HL-60/S4 treated with retinoic acid at 250 ng/mL for 4 days and 3 days (cell line): ENCODE data around the gene MYO9B.

Source experiments
- in situ Hi-C: fragments of 300-500 bp; cut with MboI; formaldehyde crosslinking; loops from 2 replicates; pipeline ENCODE4 v1.7.0; 2022; ENCODE audit warnings: low sequenced_read_pairs

The MYO9B gene

DNA sequence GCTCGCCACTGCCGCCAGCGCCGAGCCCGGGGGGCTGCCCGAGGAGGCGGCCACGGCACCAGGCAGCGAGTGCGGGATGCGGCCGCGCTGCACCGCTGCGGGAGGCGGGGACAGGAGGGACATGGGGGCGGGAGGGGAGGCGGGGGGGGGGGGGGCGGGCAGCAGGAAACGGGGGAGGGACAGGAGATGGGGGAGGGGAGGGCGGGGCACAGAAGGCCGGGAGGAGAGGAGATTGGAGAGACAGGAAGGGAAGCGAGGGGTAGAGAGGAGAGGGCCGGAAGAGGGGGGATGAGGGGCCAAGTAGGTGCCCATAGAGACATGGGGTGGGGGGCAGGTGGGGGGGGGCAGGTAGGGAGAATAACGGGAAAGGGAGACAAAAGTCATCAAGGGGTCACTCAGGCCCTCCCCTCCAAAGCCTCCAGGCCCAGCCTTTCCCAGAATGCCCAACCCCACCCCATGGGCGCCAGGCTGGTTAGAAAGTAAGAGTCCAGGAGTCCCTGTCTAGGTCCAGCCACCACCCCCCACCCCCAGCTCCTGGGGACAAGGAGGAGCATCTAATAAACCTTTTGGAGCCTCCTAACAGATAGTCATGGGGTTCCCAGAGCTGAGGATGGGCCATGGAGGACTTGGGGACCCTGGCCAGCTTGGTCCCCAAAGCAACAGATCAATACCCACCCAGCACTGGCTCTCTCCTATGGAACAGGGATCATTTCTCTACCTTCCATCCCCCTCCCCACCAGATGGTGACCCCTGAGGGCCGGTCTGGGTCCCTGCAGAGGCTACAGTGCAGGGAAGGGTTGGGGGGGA, 160.6 kb downstream of the MYO9B start:
- in situ Hi-C loops: no loop called here

- in situ Hi-C loops: no loop called here
Observed at GRCh38 chr19:17236811-17237543, 161.4 kb downstream of the MYO9B start.

GRCh38 chr19:17237747-17238706, 162.4 kb downstream of the MYO9B start:
- in situ Hi-C loops: no loop called here

- in situ Hi-C loops: no loop called here
Observed at GRCh38 chr19:17240062-17240752, 164.6 kb downstream of the MYO9B start.

DNA sequence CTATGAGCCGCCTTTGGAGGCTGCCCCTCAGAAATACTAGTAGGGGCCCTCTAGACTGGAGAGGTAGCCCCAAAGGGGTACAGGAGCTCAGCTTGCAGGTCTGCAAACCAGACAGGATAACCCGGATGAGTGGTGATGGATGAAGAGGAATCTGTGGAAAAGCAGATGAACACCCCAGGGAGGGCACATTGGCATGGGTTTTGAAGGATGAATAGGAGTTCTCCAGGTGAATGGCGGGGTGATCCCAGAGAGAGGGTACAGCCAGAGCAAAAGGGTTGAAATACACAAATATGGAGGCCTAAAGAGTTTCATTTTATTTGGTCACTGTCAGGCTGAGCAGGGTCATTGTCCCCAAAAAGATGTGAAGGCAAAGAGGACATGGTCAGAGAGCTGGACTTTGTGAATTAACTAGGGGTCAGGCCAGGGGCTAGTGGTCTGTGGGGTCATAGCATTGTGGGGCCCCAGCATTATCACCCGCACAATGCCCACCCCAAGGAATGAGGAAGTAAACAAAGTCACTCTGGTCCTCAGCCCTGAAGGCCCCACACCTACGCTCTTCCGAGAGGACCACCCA, 165.3 kb downstream of the MYO9B start:
- in situ Hi-C loops: no loop called here

DNA sequence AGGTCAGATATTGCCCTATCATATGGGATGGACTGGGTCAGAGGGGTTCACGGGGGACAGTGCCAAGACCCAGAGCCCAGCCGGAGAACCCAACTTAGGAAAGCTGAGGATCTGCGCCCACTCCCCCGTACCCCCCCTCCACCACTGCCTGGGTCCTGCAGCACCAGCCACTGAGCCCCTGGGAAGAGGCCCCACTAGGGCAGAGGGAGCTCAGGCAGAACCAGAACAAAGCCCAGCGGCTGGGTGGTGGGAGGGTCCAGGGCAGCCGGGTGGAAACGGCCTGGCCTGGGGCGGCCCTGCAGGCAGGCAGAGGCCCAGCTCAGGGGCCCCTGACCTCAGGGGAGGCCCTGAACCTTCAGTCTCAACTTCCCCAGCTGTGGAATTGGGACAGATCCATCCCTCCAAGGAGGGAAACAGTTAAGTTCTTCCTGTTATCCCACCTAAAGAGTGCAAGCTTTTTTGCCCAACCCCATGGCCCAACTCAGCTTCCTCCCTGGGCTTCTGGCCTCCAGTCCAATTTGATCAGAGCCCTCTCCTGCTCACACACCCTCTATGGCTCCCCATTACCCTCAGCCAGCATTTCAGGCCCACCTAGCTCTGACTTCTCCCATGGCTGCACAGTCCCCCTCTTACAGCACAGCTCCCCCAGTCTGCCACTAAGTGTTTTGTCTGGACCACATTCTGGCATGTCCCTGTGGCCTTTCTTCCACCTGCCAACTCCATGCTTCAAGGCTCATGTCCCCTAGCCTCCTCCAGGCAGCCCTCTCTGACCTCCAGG, 167.0 kb downstream of the MYO9B start:
- in situ Hi-C loops: no loop called here

DNA sequence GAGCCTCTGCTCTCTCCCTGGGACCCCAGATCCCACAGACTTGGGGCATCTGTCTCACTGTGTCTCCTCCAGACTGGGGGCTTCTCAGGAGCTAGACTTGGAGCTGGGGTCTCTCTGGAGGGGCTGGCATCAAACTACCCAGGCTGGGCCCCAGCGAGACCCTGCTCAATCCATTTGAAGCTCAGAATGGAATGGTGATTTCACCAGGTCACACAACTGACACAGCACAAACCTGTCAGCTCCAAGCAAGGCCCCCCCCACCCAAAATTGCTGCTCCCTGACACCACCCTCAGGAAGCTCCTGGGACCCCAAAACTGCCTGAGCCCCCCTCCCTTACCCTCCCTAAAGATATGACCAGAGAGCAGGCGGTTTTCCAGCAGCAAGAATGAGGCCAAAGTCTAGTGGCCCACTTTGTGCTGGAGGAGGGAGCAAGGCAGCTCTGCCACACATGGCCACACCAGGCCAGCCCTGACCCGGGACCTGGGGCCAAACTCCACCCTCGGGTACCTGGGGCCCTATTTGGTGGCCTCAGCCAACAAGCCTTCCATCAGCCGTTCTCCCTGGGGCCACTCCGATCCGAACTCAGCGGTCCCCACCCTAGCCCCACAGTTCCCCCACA, 167.7 kb downstream of the MYO9B start:
- in situ Hi-C loops: no loop called here

GRCh38 chr19:17243830-17244617, 168.4 kb downstream of the MYO9B start:
- in situ Hi-C loops: no loop called here

DNA sequence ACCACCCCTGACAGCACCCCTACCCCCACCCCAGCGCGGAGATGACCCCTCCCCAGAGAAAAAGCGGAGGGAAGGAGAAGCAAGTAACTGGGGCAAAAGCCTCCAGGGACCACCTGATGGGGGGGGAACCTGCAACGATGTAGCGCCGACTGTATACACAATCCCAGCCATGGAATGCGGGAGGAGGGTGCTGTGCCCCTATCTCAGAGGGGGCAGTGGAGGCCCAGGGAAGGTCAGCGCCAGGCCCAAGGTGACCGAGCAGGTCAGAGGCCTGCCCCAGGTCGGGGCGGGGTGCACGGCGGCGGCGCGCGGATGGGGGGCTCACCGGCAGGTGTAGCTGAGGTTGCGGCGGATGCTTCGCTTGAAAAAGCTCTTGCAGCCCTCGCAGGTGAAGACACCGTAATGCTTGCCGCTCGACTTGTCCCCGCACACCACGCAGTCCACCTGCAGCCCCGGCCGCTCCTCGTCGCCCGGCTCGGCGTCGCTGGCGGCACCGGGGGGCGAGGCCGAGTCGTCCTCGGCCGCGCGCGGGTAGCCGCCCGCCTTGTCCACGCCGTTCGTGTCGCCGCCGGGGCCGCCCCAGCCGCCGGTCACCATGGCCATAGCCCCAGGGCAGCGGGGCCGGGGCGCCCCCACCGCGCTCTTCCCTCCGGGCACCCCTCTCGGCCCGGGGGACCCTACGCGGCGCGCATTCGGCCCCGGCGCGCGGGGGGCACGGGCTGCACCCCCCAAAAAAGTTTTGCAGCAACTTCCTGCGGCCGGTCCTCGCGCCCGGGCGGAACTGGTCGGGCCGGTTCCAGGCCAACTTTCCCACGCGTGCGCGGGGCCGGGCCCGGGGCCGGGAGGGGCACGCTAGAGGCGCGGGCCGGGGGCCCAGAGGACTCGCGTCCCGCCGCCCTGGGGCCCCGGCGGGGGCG, 169.3 kb downstream of the MYO9B start:
- in situ Hi-C loops: no loop called here

GRCh38 chr19:17245535-17245984, 170.0 kb downstream of the MYO9B start, which contains the start of gene NR2F6:
Gene NR2F6 (minus strand): TSS chr19:17245919. CDS start chr19:17245220, 699 bp downstream.
- in situ Hi-C loops: no loop called here

DNA sequence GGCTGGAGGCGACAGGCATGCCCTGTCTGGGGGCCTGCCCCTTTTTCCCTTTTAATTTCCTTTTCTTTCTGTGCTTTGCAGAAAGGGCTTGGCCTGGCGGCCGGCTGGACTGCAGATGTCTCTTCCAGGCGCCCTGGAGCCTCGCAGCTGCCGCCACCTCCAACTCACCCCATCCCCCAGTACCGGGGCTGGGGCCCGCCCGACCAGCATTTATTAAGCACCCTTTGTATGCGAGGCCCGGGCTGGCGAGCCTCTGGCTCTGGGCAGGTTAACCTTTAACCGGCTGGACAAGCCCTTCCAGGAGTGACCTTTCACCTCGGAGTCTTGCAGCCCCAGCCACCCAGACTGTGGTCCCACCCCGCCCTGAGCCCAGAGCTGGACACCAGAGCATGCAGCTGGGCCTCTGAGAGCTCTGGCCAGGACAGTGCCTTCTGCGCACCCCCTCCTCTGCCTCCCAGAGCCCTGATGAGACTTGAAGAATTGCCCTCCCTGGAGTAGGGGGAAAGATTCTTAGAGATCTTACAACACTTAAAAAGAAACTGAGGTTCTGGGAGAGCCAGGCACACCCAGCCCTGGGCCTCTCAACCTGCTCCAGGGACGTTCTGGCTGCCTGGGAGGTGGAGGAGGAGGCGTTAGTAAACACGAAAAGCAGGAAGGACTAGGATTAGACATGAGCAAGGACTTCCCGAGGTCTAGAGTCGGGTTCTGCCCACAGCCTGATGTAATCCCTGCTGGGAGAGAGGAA, 171.3 kb downstream of the MYO9B start:
- in situ Hi-C loops: no loop called here

- in situ Hi-C loops: no loop called here
Observed at GRCh38 chr19:17248011-17248776, 172.6 kb downstream of the MYO9B start.

GRCh38 chr19:17249887-17250548, 174.4 kb downstream of the MYO9B start:
- in situ Hi-C loops: no loop called here

DNA sequence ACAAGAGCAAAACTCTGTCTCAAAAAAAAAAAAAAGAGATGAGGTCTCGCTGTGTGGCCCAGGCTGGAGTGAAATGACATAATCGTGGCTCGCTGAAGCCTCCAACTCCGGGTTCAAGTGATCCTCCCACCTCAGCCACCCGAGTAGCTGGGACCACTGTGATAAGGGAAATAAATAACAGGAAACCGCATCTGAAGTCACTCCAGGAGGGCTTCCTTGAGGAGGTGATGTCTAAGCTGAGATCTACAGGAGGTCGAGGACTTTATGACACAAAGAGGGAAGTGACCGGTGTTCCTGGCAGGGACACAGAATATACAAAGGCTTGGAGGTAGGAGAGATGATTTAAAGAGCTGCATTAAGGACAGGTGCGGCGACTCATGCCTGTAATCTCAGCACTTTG, 179.1 kb downstream of the MYO9B start:
- in situ Hi-C loops: no loop called here

GRCh38 chr19:17255150-17255621, 179.6 kb downstream of the MYO9B start:
- in situ Hi-C loops: no loop called here
